Psoas muscle (tissue), 8 donors: ENCODE data around the gene CLEC9A. TPM values are rescaled to one million over a fixed set of nuclear protein-coding genes. Genes with fewer than 3 reads are reported as not detected.

Experiments
- ATAC-seq, 4 donors: fragments of 200-7000 bp; cut with Tn5 transposase; one replicate each; pipeline ENCODE4 v1.9.1; 2020; ENCODE audit warnings: moderate library complexity in 3 of 4, mild to moderate bottlenecking in 2 of 4
- DNase-seq, 2 donors: peaks; one replicate each; pipeline ENCODE4 v3.0.0-alpha.2; 2020
- H3K27ac ChIP-seq: fragments of 200-600 bp; one replicate; pipeline ENCODE4 v1.8.0; 2022
- H3K27me3 ChIP-seq, 3 donors: fragments of 200-600 bp in 1 of 3; one replicate each; pipeline versions ENCODE4 v1.6.1 to v1.8.0; 2013 to 2022; ENCODE audit warnings: low read length in 2 of 3, mild to moderate bottlenecking in 2 of 3, moderate library complexity in 1 of 3; ENCODE audit not compliant: insufficient read depth in 3 of 3
- H3K36me3 ChIP-seq, 2 donors: fragments of 200-600 bp in 1 of 2; one replicate each; pipeline versions ENCODE4 v1.6.1 to v1.8.0; 2013 to 2022; ENCODE audit warnings: low read depth in 1 of 2, mild to moderate bottlenecking in 1 of 2, moderate library complexity in 1 of 2; ENCODE audit not compliant: insufficient read depth in 1 of 2
- H3K4me1 ChIP-seq: fragments of 200-600 bp; one replicate; pipeline ENCODE4 v1.8.0; 2022
- H3K4me3 ChIP-seq: fragments of 200-600 bp; one replicate; pipeline ENCODE4 v1.8.0; 2022; ENCODE audit warnings: mild to moderate bottlenecking
- H3K9me3 ChIP-seq: fragments of 200-600 bp; one replicate; pipeline ENCODE4 v1.8.0; 2022
- WGBS, 3 donors: extraction: QIAGEN DNeasy Blood & Tissue Kit; methylation state at CpG; one replicate each; pipeline versions ENCODE4 v1.1.6 to v1.1.7; 2013; 5-methylcytosine and 5-hydroxymethylcytosine counted together
- intact Hi-C, 2 donors: fragments of 100-400 bp; cut with DNase I; formaldehyde crosslinking; loops; one replicate each; pipeline versions ENCODE4 v1.11.0 to v1.14.2; 2022
- polyA plus RNA-seq, 3 donors: library from polyadenylated mRNA; stranded (reverse); fragments of 200-250 nt; gene quantifications; one replicate each; pipeline ENCODE4 v1.2.3, GENCODE V29; 2013
- total RNA-seq, 4 donors: library from RNA; stranded (reverse); fragmentation: NEBNext Ultra II Directional in 2 of 4; extraction: Animal tissue kit (Norgen Biotek cat#: 25700) in 2 of 4; gene quantifications; one replicate each; pipeline versions ENCODE4 v1.2.1 to v1.2.4, GENCODE V29; 2021 to 2023
- TF ChIP-seq, protein P1 (sequence below): fragments of 200-600 bp; IDR thresholded peaks from one replicate; pipeline ENCODE4 v1.8.0; 2022; ENCODE audit warnings: antibody characterized with exemption
- donor health status: healthy with polysubstance abuse.
- donor health status: DM: no; HTN: no; CAD: no; lungs with moderate emphysema.
- donor health status: Bipolar disorder and iron deficiency.
- donor health status: healthy.
- donor health status: DM: yes; HTN: yes; CAD: no.
- donor health status: DM: no; HTN: no; CAD: no.
- donor health status: DM: no; HTN: no; CAD: no.
- donor health status: DM: yes; HTN: yes; CAD: no.

Gene CLEC9A
- total and polyA plus RNA-seq, 7 donors: 0.05 TPM; not detected in 6

DNA sequence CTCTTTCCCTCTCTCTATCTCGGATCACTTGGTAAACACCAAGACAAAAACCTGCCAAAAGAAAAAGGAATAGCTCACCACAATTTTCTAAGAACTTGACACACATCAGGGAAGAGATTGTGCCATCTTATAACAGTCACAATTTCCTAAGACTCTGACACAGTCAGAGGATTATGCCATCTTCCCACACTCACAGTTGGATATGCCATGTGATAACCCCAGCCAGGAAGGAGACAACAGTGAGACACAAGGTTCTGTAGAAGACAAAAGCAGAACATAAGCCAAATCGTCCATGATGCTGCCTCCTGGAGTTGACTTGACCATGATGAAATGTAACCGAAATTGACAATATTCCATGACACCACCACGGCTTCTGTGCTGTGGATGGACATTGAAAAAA is 2.8 kb upstream of the CLEC9A start:
- no peak overlapping the region for H3K27ac ChIP-seq
- WGBS, 3 donors: 65 to 75% (median 67%) methylated on average over 4 of the region's 4 CpGs
- no peak for ATAC-seq

DNA sequence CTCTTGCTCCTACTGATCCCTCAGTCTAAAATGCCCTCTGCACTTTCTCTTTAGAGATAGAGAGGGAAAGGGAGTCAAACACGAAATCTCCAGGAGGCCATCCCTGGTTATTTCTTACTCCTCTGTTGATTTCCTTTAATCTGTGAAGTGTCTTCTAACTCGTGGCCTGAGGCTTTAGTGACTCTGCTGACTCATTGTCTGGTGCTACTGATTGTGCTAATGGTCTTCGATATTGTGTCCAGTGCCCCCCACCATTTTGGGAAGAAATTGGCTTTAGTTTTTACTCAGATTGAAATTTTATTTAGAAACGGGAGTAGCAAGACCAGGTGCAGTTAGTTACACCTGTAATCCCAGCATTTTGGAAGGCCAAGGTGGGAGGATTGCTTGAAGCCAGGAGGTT is 839 bp downstream of the CLEC9A start:
- H3K4me3 ChIP-seq: no peak overlapping the region
- no peaks in the 10 kb centered on the region for H3K4me1 ChIP-seq
- intact Hi-C loops: loop anchor here in 1 of 2 donors (5.0 to 10.0 kb wide), 2 partner anchors 111 to 163 kb away; no protein-coding TSS in a partner anchor
- H3K9me3 ChIP-seq: no peaks in the 10 kb centered on the region
- H3K27me3 ChIP-seq: no peaks in the 10 kb centered on the region
- no peak for ATAC-seq
- TF ChIP-seq, protein P1, sequence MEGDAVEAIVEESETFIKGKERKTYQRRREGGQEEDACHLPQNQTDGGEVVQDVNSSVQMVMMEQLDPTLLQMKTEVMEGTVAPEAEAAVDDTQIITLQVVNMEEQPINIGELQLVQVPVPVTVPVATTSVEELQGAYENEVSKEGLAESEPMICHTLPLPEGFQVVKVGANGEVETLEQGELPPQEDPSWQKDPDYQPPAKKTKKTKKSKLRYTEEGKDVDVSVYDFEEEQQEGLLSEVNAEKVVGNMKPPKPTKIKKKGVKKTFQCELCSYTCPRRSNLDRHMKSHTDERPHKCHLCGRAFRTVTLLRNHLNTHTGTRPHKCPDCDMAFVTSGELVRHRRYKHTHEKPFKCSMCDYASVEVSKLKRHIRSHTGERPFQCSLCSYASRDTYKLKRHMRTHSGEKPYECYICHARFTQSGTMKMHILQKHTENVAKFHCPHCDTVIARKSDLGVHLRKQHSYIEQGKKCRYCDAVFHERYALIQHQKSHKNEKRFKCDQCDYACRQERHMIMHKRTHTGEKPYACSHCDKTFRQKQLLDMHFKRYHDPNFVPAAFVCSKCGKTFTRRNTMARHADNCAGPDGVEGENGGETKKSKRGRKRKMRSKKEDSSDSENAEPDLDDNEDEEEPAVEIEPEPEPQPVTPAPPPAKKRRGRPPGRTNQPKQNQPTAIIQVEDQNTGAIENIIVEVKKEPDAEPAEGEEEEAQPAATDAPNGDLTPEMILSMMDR: no peak
- no peaks in the 10 kb centered on the region for H3K36me3 ChIP-seq
- no peak for DNase-seq
- WGBS, 3 donors: 69 to 74% (median 72%) methylated on average over 4 of the region's 4 CpGs
- H3K27ac ChIP-seq: no peak overlapping the region

More for the DNA sequence above, 2.8 kb upstream of the CLEC9A start:
- H3K4me3 ChIP-seq: no peak overlapping the region
- H3K4me1 ChIP-seq: no peaks in the 10 kb centered on the region
- no peaks in the 10 kb centered on the region for H3K9me3 ChIP-seq
- no peaks in the 10 kb centered on the region for H3K36me3 ChIP-seq
- intact Hi-C loops: no loop called here
- H3K27me3 ChIP-seq: no peaks in the 10 kb centered on the region
- DNase-seq: no peak
- TF ChIP-seq, protein P1: no peak

DNA sequence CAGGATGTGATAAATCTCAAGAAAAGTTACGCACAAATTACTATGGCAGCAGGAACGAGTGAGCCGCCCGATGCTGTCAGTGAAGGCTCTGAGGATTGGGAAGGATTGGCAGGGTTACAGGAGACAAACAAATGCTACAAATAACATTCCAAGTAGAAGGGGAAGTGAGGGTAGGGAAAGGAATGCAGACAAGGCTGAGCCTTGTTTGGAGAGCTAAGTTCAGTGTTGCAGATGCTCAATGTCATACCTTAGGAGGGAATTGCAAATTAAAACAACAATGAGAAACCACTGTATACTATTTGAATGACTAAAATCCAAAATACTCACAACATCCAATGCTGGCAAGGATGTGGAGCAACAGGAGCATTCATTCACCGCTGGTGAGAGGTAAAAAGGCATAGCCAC is 1.3 kb downstream of the CLEC9A start:
- Histone ChIP-seq H3K27ac (no peak overlapping the region), H3K27me3 (no peaks in the 10 kb centered on the region), H3K4me1 (no peaks in the 10 kb centered on the region), H3K9me3 (no peaks in the 10 kb centered on the region), H3K36me3 (no peaks in the 10 kb centered on the region), H3K4me3 (no peak overlapping the region)
- ATAC-seq: no peak
- WGBS, 3 donors: 63 to 75% (median 64%) methylated on average over 5 of the region's 5 CpGs
- TF ChIP-seq, protein P1: no peak
- intact Hi-C loops: loop anchor here in 1 of 2 donors (5.0 to 10.0 kb wide), 2 partner anchors 111 to 163 kb away; no protein-coding TSS in a partner anchor
- DNase-seq: no peak

DNA sequence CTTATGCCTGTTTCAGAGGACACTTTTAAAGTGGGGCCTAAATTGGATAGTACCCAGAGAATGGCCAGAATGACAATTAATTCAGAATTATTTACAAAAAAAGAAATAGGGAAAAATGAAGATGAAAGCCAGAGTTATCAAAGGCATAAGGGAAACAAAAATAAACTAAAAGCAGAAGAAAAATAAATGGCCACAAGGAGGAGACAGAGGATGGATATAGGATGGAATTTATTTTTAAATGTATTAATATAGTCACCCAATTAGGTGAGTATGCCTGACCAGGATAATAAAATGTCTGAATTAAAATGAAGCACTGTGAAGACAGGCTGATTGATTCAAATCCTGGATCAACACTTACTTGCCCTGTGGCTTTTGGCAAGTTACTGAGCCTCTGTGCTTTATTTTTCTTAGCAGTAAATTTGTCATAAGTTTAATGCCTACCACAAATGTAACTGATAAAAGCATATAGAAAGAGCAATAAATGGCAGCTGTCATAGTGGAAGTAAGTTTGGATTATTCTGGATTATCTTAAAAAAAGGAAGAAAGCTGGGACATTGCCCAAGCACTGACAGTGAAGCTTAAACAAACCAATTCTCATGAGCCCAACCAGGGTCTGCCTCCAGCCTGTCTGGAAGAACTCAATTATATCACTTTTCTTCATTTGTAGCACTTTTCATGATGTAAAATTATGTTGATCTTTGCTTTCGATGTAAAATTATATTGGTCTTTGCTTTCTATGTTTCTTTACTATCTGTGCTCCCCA is 3.5 kb downstream of the CLEC9A start:
- TF ChIP-seq, protein P1: peak; percentile 49
- H3K9me3 ChIP-seq: no peaks in the 10 kb centered on the region
- no peaks in the 10 kb centered on the region for H3K4me1 ChIP-seq
- no peaks in the 10 kb centered on the region for H3K36me3 ChIP-seq
- intact Hi-C loops: loop anchor here in 1 of 2 donors (5.0 to 10.0 kb wide), 2 partner anchors 108 to 161 kb away; no protein-coding TSS in a partner anchor
- ATAC-seq: no peak
- no peaks in the 10 kb centered on the region for H3K27me3 ChIP-seq
- DNase-seq: no peak
- no peak overlapping the region for H3K4me3 ChIP-seq
- WGBS, 3 donors: 81 to 83% (median 82%) methylated on average over 1 of the region's 1 CpG
- H3K27ac ChIP-seq: no peak overlapping the region
